ENCODE results near the gene PADI6.
A peak's percentile ranks its signal among the peaks of the same experiment; 100 is the strongest.

Gene PADI6

GRCh38 chr1:17347769-17348592 is 24.0 kb upstream of the PADI6 start:
- no peak for TF ChIP-seq CTCF (IDR thresholded peaks at IDR 0.05; ENCODE audit: low read depth, low read length)
- no peak overlapping the region for H3K4me3 ChIP-seq (replicated peaks in 1 of 2; ENCODE audit: low read depth in 2 of 2, low read length in 2 of 2)
- peak; percentile 22 to 79 for DNase-seq (ENCODE audit: low read depth in 2 of 2)

- H3K4me3 ChIP-seq (replicated peaks in 1 of 2; ENCODE audit: low read depth in 2 of 2, low read length in 2 of 2) = no peak overlapping the region
- DNase-seq (ENCODE audit: low read depth in 2 of 2) = no peak
- no peak for TF ChIP-seq CTCF (IDR thresholded peaks at IDR 0.05; ENCODE audit: low read depth, low read length)
These were observed 23.3 kb upstream of the PADI6 start for GRCh38 chr1:17348593-17349234.

GRCh38 chr1:17350083-17350482 is 21.9 kb upstream of the PADI6 start:
- no peak overlapping the region for H3K4me3 ChIP-seq (replicated peaks in 1 of 2; ENCODE audit: low read depth in 2 of 2, low read length in 2 of 2)
- DNase-seq (ENCODE audit: low read depth in 2 of 2) = no peak
- no peak for TF ChIP-seq CTCF (IDR thresholded peaks at IDR 0.05; ENCODE audit: low read depth, low read length)

- no peak for TF ChIP-seq CTCF (IDR thresholded peaks at IDR 0.05; ENCODE audit: low read depth, low read length)
- no peak overlapping the region for H3K4me3 ChIP-seq (replicated peaks in 1 of 2; ENCODE audit: low read depth in 2 of 2, low read length in 2 of 2)
- no peak for DNase-seq (ENCODE audit: low read depth in 2 of 2)
These were observed 21.0 kb upstream of the PADI6 start for GRCh38 chr1:17350928-17351446.

- no peak for DNase-seq (ENCODE audit: low read depth in 2 of 2)
- TF ChIP-seq CTCF (IDR thresholded peaks at IDR 0.05; ENCODE audit: low read depth, low read length) = no peak
- no peak overlapping the region for H3K4me3 ChIP-seq (replicated peaks in 1 of 2; ENCODE audit: low read depth in 2 of 2, low read length in 2 of 2)
These were observed 20.2 kb upstream of the PADI6 start for GRCh38 chr1:17351598-17352324.

- H3K4me3 ChIP-seq (replicated peaks in 1 of 2; ENCODE audit: low read depth in 2 of 2, low read length in 2 of 2) = no peak overlapping the region
- no peak for DNase-seq (ENCODE audit: low read depth in 2 of 2)
- no peak for TF ChIP-seq CTCF (IDR thresholded peaks at IDR 0.05; ENCODE audit: low read depth, low read length)
These were observed 19.5 kb upstream of the PADI6 start for GRCh38 chr1:17352419-17352909.
